Measurements from ENCODE around the gene FUCA1. TPM values are rescaled to one million over a fixed set of nuclear protein-coding genes. Genes with fewer than 3 reads are reported as not detected.

The FUCA1 gene
- total RNA-seq, 1 donor from 2014 or later = 12.6 TPM

DNA sequence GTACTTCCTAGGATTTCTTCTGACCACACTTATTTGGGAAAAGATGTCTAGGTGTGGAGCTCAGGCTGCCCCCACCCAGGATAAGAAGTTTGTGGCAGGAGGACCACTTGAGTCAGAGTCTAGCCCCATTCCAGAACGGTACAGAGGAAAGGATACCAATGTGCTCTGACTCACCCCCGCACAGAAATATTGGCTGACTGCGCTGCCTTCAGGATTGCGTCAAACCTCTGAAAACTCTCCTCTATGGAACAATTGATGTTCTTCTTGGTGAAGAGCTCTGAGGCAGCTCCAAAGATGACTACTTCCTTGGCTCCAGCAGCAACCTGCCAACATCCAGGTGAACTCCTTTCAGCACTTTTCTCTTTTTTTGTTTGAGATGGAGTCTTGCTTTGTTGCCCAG is 54.1 kb downstream of the FUCA1 start:
- Histone ChIP-seq H4K20me1 (ENCODE audit: low read depth) (no peaks in the 10 kb centered on the region), H3K4me3 (no peak overlapping the region), H2AFZ (replicated peaks) (no peak overlapping the region), H3K27ac (no peak overlapping the region), H3K79me2 (ENCODE audit: low read depth) (no peaks in the 10 kb centered on the region), H3K36me3 (no peaks in the 10 kb centered on the region), H3K4me2 (no peak overlapping the region), H3F3A (ENCODE audit: low read depth) (no peaks in the 10 kb centered on the region), H3K4me1 (no peaks in the 10 kb centered on the region), H3K9ac (no peak overlapping the region), H3K9me3 (ENCODE audit: low read depth) (no peaks in the 10 kb centered on the region), H3K27me3 (no peaks in the 10 kb centered on the region)
- TF ChIP-seq EZH2phosphoT487 (IDR thresholded peaks at IDR 0.05) (no peak), EZH2 (IDR thresholded peaks at IDR 0.05) (no peak)
- TF ChIP-seq, protein P1, sequence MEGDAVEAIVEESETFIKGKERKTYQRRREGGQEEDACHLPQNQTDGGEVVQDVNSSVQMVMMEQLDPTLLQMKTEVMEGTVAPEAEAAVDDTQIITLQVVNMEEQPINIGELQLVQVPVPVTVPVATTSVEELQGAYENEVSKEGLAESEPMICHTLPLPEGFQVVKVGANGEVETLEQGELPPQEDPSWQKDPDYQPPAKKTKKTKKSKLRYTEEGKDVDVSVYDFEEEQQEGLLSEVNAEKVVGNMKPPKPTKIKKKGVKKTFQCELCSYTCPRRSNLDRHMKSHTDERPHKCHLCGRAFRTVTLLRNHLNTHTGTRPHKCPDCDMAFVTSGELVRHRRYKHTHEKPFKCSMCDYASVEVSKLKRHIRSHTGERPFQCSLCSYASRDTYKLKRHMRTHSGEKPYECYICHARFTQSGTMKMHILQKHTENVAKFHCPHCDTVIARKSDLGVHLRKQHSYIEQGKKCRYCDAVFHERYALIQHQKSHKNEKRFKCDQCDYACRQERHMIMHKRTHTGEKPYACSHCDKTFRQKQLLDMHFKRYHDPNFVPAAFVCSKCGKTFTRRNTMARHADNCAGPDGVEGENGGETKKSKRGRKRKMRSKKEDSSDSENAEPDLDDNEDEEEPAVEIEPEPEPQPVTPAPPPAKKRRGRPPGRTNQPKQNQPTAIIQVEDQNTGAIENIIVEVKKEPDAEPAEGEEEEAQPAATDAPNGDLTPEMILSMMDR (IDR thresholded peaks at IDR 0.05) = no peak
- Mint-ChIP-seq H3K36me3 (peaks cover 8% of the 10 kb centered on the region), H3K27ac (no peak overlapping the region), H3K4me1 (no peaks in the 10 kb centered on the region), H3K9me3 (no peaks in the 10 kb centered on the region), H3K4me3 (no peak overlapping the region), H3K27me3 (ENCODE audit: insufficient read depth, low read depth) (no peaks in the 10 kb centered on the region)
- DNase-seq (ENCODE audit: low spot score) = no peak

DNA sequence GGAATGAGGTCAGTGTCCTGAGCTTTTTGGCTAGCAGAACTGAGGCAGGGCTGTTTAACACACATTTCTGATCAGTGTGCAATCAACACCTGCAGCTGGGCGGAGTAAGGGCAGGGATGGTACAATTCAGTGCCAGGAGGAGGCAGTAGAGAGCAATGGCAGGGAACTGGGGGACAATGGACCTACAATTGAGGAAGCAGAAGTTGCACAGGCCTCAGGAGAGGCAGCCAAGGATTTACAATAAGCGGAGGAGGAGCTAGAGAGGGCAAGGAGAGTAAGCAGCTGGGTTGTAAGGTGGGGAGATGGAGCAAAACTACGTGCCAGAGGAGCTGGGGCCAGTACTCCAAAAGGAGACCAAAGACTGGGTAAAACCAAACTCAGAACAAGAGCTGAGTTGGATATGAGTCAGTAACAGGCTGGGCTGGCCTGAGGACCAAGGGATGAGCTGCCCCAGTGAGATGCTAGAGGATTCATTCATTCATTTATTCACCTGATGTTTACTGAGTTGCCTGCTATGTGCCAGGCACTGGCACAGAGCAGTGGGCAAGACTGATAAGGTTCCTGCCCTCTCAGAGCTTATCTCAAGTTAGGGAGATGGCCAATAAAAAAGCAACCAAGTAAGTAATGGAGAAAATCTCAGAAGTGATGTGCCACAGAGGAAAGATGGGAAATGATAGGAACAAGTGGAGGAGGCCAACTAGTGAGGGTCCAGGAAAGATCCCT is 57.1 kb downstream of the FUCA1 start:
- Histone ChIP-seq H3K4me3 (no peak overlapping the region), H3K4me2 (no peak overlapping the region), H3K27ac (no peak overlapping the region), H3K36me3 (no peaks in the 10 kb centered on the region), H3K4me1 (no peaks in the 10 kb centered on the region), H3K9me3 (ENCODE audit: low read depth) (no peaks in the 10 kb centered on the region), H3K79me2 (ENCODE audit: low read depth) (no peaks in the 10 kb centered on the region), H4K20me1 (ENCODE audit: low read depth) (no peaks in the 10 kb centered on the region), H3K27me3 (no peaks in the 10 kb centered on the region), H3F3A (ENCODE audit: low read depth) (no peaks in the 10 kb centered on the region), H3K9ac (no peak overlapping the region), H2AFZ (replicated peaks) (no peak overlapping the region)
- no peaks in the 10 kb centered on the region for H3K9me3 Mint-ChIP-seq
- DNase-seq (ENCODE audit: low spot score) = peak; percentile 77
- H3K27me3 Mint-ChIP-seq (ENCODE audit: insufficient read depth, low read depth) = peaks cover 2% of the 10 kb centered on the region
- no peaks in the 10 kb centered on the region for H3K4me1 Mint-ChIP-seq
- H3K27ac Mint-ChIP-seq = no peak overlapping the region
- no peak overlapping the region for H3K4me3 Mint-ChIP-seq
- peaks cover 10% of the 10 kb centered on the region for H3K36me3 Mint-ChIP-seq
- TF ChIP-seq, protein P1 (IDR thresholded peaks at IDR 0.05) = peak; percentile 77
- no peak for TF ChIP-seq EZH2 (IDR thresholded peaks at IDR 0.05)

DNA sequence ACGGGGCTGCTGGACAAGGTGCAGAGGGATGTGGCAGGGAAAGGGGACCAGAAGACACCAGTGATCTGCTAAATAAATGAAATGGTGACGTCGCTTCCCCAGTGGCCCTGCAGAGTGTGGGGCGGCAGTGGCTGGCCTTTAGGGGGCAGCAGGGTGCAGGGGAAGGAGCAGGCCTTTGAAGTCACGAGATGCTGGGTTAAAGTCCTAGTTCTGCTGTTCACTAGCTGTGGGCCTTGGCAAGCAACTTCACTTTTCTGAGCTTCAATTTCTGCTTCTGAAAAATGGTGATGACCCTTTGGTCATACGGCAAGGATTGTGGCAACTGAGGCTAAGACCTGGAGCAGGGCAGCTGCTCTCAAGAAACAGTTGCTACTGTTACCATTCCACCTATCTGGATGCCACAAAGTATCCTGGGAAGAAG is 58.3 kb downstream of the FUCA1 start:
- H3K4me3 ChIP-seq = no peak overlapping the region
- no peaks in the 10 kb centered on the region for H3K9me3 ChIP-seq (ENCODE audit: low read depth)
- no peak overlapping the region for H3K9ac ChIP-seq
- no peak overlapping the region for H3K27ac ChIP-seq
- Mint-ChIP-seq H3K4me1 (no peaks in the 10 kb centered on the region), H3K27ac (no peak overlapping the region), H3K4me3 (no peak overlapping the region), H3K9me3 (no peaks in the 10 kb centered on the region), H3K36me3 (peaks cover 10% of the 10 kb centered on the region), H3K27me3 (ENCODE audit: insufficient read depth, low read depth) (peaks cover 3% of the 10 kb centered on the region)
- TF ChIP-seq, protein P1 (IDR thresholded peaks at IDR 0.05) = peak; percentile 67
- TF ChIP-seq EZH2 (IDR thresholded peaks at IDR 0.05) = no peak
- H3K27me3 ChIP-seq = no peaks in the 10 kb centered on the region
- DNase-seq (ENCODE audit: low spot score) = peak; percentile 75
- H3K4me1 ChIP-seq = no peaks in the 10 kb centered on the region
- H3F3A ChIP-seq (ENCODE audit: low read depth) = no peaks in the 10 kb centered on the region
- H3K36me3 ChIP-seq = no peaks in the 10 kb centered on the region
- no peak overlapping the region for H3K4me2 ChIP-seq
- no peak overlapping the region for H2AFZ ChIP-seq (replicated peaks)
- H3K79me2 ChIP-seq (ENCODE audit: low read depth) = no peaks in the 10 kb centered on the region
- no peaks in the 10 kb centered on the region for H4K20me1 ChIP-seq (ENCODE audit: low read depth)

Measured in neural progenitor cell (in vitro differentiated cells).